GM12864 (cell line): ENCODE measurements around the gene DYNLL2.

Source experiments
- DNase-seq: peaks from one replicate; pipeline ENCODE4 v3.0.0-alpha.2; 2011; ENCODE audit warnings: low read depth
- H3K4me3 ChIP-seq: 2 replicates; pipeline ENCODE4 v1.5.1; 2011; ENCODE audit warnings: mild to moderate bottlenecking, low read depth, low read length, control low read depth
- CTCF ChIP-seq: IDR thresholded peaks from 2 replicates; pipeline ENCODE4 v1.5.1; 2011; ENCODE audit warnings: low read depth, mild to moderate bottlenecking, moderate library complexity, low read length, control low read depth, inconsistent platforms; ENCODE audit errors: missing control alignments

DYNLL2 gene

GRCh38 chr17:58047376-58048150 is 35.7 kb upstream of the DYNLL2 start:
- no peak for DNase-seq
- no peak overlapping the region for H3K4me3 ChIP-seq
- no peak for TF ChIP-seq CTCF

- H3K4me3 ChIP-seq: no peak overlapping the region
- no peak for TF ChIP-seq CTCF
- DNase-seq: no peak
Measured at GRCh38 chr17:58049533-58049932, 33.7 kb upstream of the DYNLL2 start.

GRCh38 chr17:58050966-58051365 is 32.3 kb upstream of the DYNLL2 start:
- TF ChIP-seq CTCF: no peak
- H3K4me3 ChIP-seq: no peak overlapping the region
- DNase-seq: no peak

DNA sequence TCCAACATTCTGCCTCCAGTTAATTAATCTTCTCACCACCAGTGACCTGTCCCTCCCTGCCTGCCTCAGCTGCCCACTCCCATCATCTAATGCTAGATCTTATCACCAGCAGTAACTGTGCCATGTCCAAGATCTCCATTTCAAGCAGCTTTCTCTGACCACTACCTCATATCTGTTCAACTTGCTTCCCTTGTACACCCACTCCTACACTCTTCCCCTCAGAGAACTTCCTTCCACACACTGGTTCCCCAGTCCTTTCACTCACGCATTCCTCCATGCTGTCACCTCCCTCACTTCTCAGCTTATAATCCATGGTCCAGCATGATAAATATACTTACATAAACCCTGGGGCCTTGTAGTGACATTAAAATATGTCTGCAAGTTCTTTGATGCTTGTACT is 31.8 kb upstream of the DYNLL2 start:
- no peak overlapping the region for H3K4me3 ChIP-seq
- DNase-seq: no peak
- no peak for TF ChIP-seq CTCF

DNA sequence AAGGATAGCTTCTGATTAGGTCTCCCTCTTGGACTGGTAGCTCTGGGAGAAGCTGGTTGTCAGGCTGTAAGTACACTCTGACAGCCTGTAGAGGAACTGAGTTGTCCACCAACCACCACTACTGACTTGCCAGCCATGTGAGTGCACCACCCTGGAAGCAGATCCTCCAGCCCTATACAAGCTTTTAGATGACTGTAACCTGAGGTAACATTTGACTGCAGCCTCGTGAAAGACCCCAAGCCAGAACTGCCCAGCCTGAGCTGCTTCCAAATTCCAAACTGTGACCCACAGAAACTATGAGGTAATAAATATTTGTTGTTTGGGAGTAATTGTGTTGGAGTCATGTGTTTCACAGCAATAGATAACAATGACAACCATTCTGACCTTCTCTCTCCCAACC is 30.8 kb upstream of the DYNLL2 start:
- TF ChIP-seq CTCF: no peak
- DNase-seq: no peak
- no peak overlapping the region for H3K4me3 ChIP-seq

GRCh38 chr17:58052945-58053715 is 30.1 kb upstream of the DYNLL2 start:
- H3K4me3 ChIP-seq: no peak overlapping the region
- DNase-seq: no peak
- TF ChIP-seq CTCF: no peak
